Ecto neural progenitor cell (in vitro differentiated cells): ENCODE data around the gene SYT14.

Experiments
- DNase-seq: peaks from one replicate; pipeline ENCODE4 v3.0.0-alpha.2; 2018; ENCODE audit warnings: low spot score

Gene SYT14

DNA sequence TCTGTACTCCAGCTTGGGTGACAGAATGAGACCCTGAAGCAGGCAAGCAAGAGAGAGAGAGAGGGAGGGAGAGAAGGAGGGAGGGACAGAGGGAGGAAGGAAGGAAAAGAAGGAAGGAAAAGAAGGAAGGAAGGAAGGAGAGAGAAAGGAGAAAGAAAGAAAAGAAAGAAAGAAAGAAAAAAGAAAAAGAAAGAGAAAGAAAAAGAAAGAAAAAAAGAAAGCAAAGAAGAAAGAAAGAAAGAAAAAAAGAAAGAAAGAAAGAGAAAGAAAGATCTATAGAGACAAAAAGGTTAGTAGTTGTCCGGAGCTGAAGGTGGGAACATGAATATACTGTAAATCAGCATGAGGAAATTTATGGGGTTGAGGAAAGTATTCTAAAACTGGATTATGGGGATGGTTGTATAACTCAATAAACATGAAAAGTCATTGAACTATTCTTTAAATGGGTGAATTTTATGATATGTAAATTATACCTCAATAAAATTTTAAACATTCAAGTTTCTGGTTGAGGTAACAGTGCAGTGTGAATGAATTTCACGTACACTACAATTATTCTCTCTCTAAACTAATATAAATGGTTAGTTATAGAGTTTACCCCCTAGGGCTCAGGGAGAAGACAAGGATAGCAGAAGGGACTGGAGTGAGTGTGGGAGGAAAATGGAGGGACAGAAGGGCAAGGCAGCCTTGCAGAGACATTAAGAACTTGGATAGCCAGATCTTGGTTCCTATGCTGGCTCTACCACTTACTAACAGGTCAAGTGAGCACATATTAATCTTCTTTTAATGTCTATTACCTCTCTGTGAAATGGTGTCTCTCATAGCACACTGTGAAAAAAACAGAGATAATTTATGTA lies 269.8 kb downstream of the SYT14 start:
- DNase-seq, result no peak

DNA sequence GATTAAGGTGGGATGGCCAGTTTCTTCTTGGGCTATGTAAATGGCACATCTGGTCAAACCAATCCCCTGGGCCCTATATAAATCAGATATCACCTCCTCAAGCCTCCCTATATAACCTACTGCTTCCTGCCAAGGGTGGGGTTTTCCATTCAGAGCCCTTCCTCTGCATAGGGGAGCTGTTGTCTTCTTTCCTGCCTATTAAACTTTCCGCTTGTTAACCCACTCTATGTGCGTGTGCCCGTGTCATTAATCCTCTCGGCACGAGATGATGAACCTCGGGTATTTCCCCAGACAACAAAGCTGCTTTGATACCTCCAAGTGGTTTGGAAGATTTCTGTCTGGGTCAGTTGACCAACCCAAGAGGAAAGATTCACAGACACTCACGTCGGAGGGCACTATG lies 275.3 kb downstream of the SYT14 start:
- no peak for DNase-seq

DNA sequence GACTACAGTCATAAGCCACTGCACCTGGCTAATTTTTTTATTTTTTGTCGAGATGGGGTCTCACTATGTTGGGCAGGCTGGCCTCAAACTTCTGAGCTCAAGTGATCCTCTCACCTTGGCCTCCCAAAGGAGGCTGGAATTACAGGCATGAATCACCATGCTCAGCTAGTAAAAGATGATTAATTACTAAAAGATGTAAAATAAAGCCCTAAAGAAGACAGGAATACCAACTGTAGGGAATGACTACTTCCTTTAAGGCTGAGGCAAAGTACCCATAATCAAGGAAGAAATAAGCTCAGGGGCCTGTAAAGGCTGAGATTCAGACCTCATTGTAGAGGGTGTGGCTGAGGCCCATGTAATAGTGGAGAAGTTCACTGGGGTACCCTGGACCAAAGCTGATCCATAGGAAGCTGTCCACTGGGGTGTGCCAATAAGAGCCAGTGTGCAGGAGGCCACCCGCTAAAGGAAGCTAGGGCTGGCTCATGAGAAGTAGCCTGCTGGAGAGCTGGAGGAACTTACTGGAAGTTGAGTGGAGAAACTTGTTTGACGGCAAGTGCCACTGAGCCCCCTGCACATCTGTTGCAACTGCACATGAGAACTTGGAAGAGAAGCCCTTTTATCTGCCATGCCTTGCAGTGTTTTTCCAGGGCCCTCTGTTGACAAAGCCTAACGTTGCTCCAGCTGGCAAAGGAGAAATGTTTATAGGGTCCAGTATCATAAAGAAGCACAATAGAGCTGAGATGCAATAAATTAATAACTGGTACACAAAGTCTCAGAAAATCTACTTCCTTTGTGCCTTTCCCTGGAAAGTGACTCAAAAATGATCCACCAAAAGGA lies 276.8 kb downstream of the SYT14 start:
- DNase-seq, result no peak

DNA sequence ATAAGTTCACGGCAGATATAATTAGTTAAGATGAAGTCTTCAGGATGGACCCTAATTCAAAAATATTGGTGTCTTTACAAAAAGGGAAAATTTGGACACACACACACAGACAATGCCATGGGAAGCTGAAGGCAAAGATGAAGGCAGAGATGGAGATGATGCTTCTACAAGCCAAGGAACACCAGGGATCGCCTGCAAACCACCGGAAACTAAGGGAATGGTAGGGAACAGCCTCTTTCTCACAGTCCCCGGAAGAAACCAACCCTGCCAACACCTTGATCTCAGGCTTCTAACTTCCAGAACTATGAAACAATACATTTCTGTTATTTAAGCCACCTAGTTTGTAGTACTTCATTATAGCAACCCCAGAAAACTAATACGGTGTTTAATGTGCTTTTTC lies 279.5 kb downstream of the SYT14 start:
- DNase-seq, result no peak

GRCh38 chr1:210218047-210218446 lies 280.0 kb downstream of the SYT14 start:
- DNase-seq, result no peak
